WTC11 (cell line): ENCODE data around the gene KCNE4. TPM values are rescaled to one million over a fixed set of nuclear protein-coding genes. Genes with fewer than 3 reads are reported as not detected.

Source experiments
- ATAC-seq: fragments of 200-7000 bp; cut with Tn5 transposase; 2 replicates; pipeline ENCODE4 v1.10.0; 2021; ENCODE audit warnings: mild to moderate bottlenecking, moderate library complexity
- CTCF ChIA-PET: fragments of 300-600 bp; sonication (Branson Sonifier 250); formaldehyde crosslinking; loops from one replicate; lab custom pipeline; 2021; ENCODE audit warnings: antibody characterized with exemption; lab: Charles Lee
- POLR2A ChIA-PET: fragments of 350-600 bp; sonication (Branson Sonifier 250); formaldehyde crosslinking; loops from one replicate; lab custom pipeline; 2021; ENCODE audit warnings: antibody characterized with exemption; lab: Charles Lee
- DNase-seq: peaks from one replicate; pipeline ENCODE4 v3.0.0; 2021; ENCODE audit warnings: low spot score
- H3K27ac Mint-ChIP-seq: 2 replicates; pipeline ENCODE4 v1.8.0; 2021; ENCODE audit warnings: mixed read lengths
- H3K27me3 Mint-ChIP-seq: 2 replicates; pipeline ENCODE4 v1.8.0; 2021; ENCODE audit warnings: low read depth, mild to moderate bottlenecking, moderate library complexity, mixed read lengths
- H3K36me3 Mint-ChIP-seq: 2 replicates; pipeline ENCODE4 v1.8.0; 2021; ENCODE audit warnings: mixed read lengths
- H3K4me1 Mint-ChIP-seq: 2 replicates; pipeline ENCODE4 v1.8.0; 2022; ENCODE audit warnings: mixed read lengths
- H3K4me3 Mint-ChIP-seq: 2 replicates; pipeline ENCODE4 v1.8.0; 2021; ENCODE audit warnings: mild to moderate bottlenecking, moderate library complexity, mixed read lengths
- H3K9me3 Mint-ChIP-seq: 2 replicates; pipeline ENCODE4 v1.8.0; 2021; ENCODE audit warnings: mixed read lengths
- ETV6 ChIP-seq: sonication (generic); formaldehyde crosslinking; IDR thresholded peaks from 2 replicates; pipeline ENCODE4 v1.8.1; 2022; ENCODE audit warnings: mild to moderate bottlenecking, missing genetic modification reagents
- FOXJ3 ChIP-seq: sonication (generic); formaldehyde crosslinking; IDR thresholded peaks from 2 replicates; pipeline ENCODE4 v1.9.0; 2021; ENCODE audit warnings: missing genetic modification reagents, mild to moderate bottlenecking, borderline replicate concordance
- JUN ChIP-seq: sonication (generic); formaldehyde crosslinking; IDR thresholded peaks from 2 replicates; pipeline ENCODE4 v1.8.0; 2023; ENCODE audit warnings: mild to moderate bottlenecking, missing genetic modification reagents
- MYBL2 ChIP-seq: sonication (generic); formaldehyde crosslinking; IDR thresholded peaks from 2 replicates; pipeline ENCODE4 v1.8.1; 2023; ENCODE audit warnings: mild to moderate bottlenecking, moderate library complexity, missing genetic modification reagents
- NFATC4 ChIP-seq: fragments of 250-450 bp; sonication (Bioruptor Pico); IDR thresholded peaks from 2 replicates; pipeline ENCODE4 v1.9.0; 2021; ENCODE audit warnings: mild to moderate bottlenecking
- SP1 ChIP-seq: sonication (generic); formaldehyde crosslinking; conservative IDR thresholded peaks from 2 replicates; pipeline ENCODE4 v1.8.1; 2022; ENCODE audit warnings: missing genetic modification reagents
- TEAD4 ChIP-seq: sonication (generic); formaldehyde crosslinking; IDR thresholded peaks from 2 replicates; pipeline ENCODE4 v1.8.0; 2022; ENCODE audit warnings: mild to moderate bottlenecking, missing genetic modification reagents
- ZNF232 ChIP-seq: sonication (generic); formaldehyde crosslinking; IDR thresholded peaks from 2 replicates; pipeline ENCODE4 v1.8.0; 2022; ENCODE audit warnings: mild to moderate bottlenecking, missing genetic modification reagents
- ZNF396 ChIP-seq: fragments of 250-450 bp; sonication (Bioruptor Pico); IDR thresholded peaks from 2 replicates; pipeline ENCODE4 v1.8.0; 2021; ENCODE audit warnings: mild to moderate bottlenecking, moderate library complexity, borderline replicate concordance
- ZNF671 ChIP-seq: fragments of 250-450 bp; sonication (Bioruptor Pico); IDR thresholded peaks from 2 replicates; pipeline ENCODE4 v1.8.0; 2021; ENCODE audit warnings: mild to moderate bottlenecking
- total RNA-seq: library from RNA; stranded (reverse); gene quantifications from 3 replicates; pipeline ENCODE4 v1.2.3, GENCODE V29; 2021
- TF ChIP-seq, protein P1 (sequence below): sonication (generic); formaldehyde crosslinking; conservative IDR thresholded peaks from 2 replicates; pipeline ENCODE4 v1.8.1; 2023; ENCODE audit warnings: mild to moderate bottlenecking, low read depth, missing genetic modification reagents, moderate library complexity
- TF ChIP-seq, protein P2 (sequence below): sonication (generic); formaldehyde crosslinking; IDR thresholded peaks from 2 replicates; pipeline ENCODE4 v1.8.0; 2022; ENCODE audit warnings: mild to moderate bottlenecking, missing genetic modification reagents
- TF ChIP-seq, protein P3 (sequence below): fragments of 250-450 bp; sonication (Bioruptor Pico); IDR thresholded peaks from 2 replicates; pipeline ENCODE4 v1.9.0; 2021; ENCODE audit warnings: mild to moderate bottlenecking
- TF ChIP-seq, protein P4 (sequence below): fragments of 250-450 bp; sonication (Bioruptor Pico); IDR thresholded peaks from 2 replicates; pipeline ENCODE4 v1.9.0; 2021; ENCODE audit warnings: moderate library complexity, mild to moderate bottlenecking, inconsistent platforms, borderline replicate concordance
- TF ChIP-seq, protein P5 (sequence below): sonication (generic); formaldehyde crosslinking; IDR thresholded peaks from 2 replicates; pipeline ENCODE4 v1.8.1; 2023; ENCODE audit warnings: mild to moderate bottlenecking, moderate library complexity, missing genetic modification reagents

The KCNE4 gene
- total RNA-seq, 1 experiment from 2014 or later: 0.04 TPM

DNA sequence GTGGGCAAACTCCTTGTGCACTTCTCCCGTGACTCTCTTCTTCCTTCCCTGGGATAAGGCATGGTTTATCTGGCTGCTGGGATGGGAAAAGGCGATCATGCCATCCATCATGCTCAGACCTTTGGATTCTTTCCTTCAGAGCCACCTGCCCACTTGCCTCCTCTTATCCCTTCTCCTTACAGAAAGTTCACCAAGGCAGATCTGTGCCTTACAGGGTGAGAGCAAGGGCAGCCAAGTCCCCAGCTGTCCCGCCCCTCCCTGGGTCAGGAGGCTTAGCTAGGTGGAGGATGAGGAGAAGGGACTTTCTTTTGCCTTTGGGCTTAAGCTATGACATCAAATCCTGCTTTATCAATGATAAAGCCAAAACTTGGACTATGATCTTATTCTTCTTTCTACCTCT lies 47.6 kb downstream of the KCNE4 start:
- ATAC-seq (no peak), DNase-seq (no peak)
- TF ChIP-seq, protein P1, sequence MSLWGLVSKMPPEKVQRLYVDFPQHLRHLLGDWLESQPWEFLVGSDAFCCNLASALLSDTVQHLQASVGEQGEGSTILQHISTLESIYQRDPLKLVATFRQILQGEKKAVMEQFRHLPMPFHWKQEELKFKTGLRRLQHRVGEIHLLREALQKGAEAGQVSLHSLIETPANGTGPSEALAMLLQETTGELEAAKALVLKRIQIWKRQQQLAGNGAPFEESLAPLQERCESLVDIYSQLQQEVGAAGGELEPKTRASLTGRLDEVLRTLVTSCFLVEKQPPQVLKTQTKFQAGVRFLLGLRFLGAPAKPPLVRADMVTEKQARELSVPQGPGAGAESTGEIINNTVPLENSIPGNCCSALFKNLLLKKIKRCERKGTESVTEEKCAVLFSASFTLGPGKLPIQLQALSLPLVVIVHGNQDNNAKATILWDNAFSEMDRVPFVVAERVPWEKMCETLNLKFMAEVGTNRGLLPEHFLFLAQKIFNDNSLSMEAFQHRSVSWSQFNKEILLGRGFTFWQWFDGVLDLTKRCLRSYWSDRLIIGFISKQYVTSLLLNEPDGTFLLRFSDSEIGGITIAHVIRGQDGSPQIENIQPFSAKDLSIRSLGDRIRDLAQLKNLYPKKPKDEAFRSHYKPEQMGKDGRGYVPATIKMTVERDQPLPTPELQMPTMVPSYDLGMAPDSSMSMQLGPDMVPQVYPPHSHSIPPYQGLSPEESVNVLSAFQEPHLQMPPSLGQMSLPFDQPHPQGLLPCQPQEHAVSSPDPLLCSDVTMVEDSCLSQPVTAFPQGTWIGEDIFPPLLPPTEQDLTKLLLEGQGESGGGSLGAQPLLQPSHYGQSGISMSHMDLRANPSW (CRISPR knock-in tag): no peak
- TF ChIP-seq NFATC4 (no peak), ZNF671 (CRISPR knock-in tag) (no peak), ETV6 (CRISPR knock-in tag) (no peak), JUN (CRISPR knock-in tag) (no peak), FOXJ3 (CRISPR knock-in tag) (no peak), ZNF232 (no peak), MYBL2 (CRISPR knock-in tag) (no peak), SP1 (CRISPR knock-in tag) (no peak), TEAD4 (CRISPR knock-in tag) (no peak)
- TF ChIP-seq, protein P2, sequence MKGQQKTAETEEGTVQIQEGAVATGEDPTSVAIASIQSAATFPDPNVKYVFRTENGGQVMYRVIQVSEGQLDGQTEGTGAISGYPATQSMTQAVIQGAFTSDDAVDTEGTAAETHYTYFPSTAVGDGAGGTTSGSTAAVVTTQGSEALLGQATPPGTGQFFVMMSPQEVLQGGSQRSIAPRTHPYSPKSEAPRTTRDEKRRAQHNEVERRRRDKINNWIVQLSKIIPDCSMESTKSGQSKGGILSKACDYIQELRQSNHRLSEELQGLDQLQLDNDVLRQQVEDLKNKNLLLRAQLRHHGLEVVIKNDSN (CRISPR knock-in tag): no peak
- TF ChIP-seq, protein P3, sequence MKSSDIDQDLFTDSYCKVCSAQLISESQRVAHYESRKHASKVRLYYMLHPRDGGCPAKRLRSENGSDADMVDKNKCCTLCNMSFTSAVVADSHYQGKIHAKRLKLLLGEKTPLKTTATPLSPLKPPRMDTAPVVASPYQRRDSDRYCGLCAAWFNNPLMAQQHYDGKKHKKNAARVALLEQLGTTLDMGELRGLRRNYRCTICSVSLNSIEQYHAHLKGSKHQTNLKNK (CRISPR knock-in tag): no peak
- TF ChIP-seq, protein P4, sequence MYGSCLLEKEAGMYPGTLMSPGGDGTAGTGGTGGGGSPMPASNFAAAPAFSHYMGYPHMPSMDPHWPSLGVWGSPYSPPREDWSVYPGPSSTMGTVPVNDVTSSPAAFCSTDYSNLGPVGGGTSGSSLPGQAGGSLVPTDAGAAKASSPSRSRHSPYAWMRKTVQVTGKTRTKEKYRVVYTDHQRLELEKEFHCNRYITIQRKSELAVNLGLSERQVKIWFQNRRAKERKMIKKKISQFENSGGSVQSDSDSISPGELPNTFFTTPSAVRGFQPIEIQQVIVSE: no peak
- TF ChIP-seq, protein P5, sequence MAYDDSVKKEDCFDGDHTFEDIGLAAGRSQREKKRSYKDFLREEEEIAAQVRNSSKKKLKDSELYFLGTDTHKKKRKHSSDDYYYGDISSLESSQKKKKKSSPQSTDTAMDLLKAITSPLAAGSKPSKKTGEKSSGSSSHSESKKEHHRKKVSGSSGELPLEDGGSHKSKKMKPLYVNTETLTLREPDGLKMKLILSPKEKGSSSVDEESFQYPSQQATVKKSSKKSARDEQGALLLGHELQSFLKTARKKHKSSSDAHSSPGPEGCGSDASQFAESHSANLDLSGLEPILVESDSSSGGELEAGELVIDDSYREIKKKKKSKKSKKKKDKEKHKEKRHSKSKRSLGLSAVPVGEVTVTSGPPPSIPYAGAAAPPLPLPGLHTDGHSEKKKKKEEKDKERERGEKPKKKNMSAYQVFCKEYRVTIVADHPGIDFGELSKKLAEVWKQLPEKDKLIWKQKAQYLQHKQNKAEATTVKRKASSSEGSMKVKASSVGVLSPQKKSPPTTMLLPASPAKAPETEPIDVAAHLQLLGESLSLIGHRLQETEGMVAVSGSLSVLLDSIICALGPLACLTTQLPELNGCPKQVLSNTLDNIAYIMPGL (CRISPR knock-in tag): no peak
- Mint-ChIP-seq H3K9me3 (no peaks in the 10 kb centered on the region), H3K27me3 (peaks cover 3% of the 10 kb centered on the region; the same call in 1 of the 2 replicates), H3K36me3 (no peaks in the 10 kb centered on the region), H3K4me3 (no peak overlapping the region), H3K4me1 (peaks cover 23% of the 10 kb centered on the region), H3K27ac (no peak overlapping the region)
- POLR2A ChIA-PET: interaction anchor here (0.6 kb wide), 1 partner anchor 158 kb away, joined by 5 read pairs; no protein-coding TSS in a partner anchor
- CTCF ChIA-PET: interaction anchor here (0.6 to 4.6 kb wide), 2 partner anchors 127 to 302 kb away, joined by 3 to 37 read pairs; no protein-coding TSS in a partner anchor

DNA sequence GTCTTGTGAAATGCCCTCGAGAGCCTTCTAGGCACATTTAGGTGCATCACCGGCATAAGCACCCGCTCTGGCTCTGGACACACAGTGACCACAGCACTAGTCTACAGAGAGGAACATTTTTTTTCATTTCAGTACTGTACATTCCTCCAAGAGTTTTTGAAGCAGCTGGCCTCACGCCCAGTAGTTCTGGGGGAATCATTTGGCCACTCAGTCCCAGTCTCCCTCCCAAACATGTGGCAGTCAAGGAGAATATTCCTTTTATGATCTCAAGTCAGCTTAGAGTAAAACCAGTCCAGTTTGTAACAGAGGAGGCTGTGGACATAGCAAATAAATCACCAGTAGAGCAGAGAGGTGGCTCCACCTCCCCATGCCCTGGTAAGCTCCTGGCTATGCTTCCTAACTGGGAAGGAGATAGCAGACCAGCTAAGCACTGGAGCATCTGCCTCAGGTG lies 48.1 kb downstream of the KCNE4 start:
- no peaks in the 10 kb centered on the region for H3K9me3 Mint-ChIP-seq
- DNase-seq: no peak
- TF ChIP-seq MYBL2 (CRISPR knock-in tag): no peak
- no peak for TF ChIP-seq ZNF396 (CRISPR knock-in tag)
- TF ChIP-seq, all 79 proteins: peak for 0
- Mint-ChIP-seq H3K4me1 (peaks cover 23% of the 10 kb centered on the region), H3K27me3 (peaks cover 3% of the 10 kb centered on the region; the same call in 1 of the 2 replicates), H3K4me3 (no peak overlapping the region), H3K36me3 (no peaks in the 10 kb centered on the region), H3K27ac (no peak overlapping the region)
- ChIA-PET CTCF (interaction anchor here (2.4 to 4.6 kb wide), 2 partner anchors 118 to 128 kb away, joined by 10 to 37 read pairs; no protein-coding TSS in a partner anchor), POLR2A (interaction anchor here (0.6 kb wide), 1 partner anchor 159 kb away, joined by 5 read pairs; no protein-coding TSS in a partner anchor)
- ATAC-seq: no peak
